K562 (cell line): ENCODE results near the gene CELF4.

Experiments used
- CLOCK ChIP-seq: fragments of 250-450 bp; sonication (Bioruptor Pico); IDR thresholded peaks from 2 replicates; pipeline ENCODE4 v1.4.0; 2020; ENCODE audit warnings: mild to moderate bottlenecking, moderate library complexity, borderline replicate concordance
- FOXJ3 ChIP-seq: sonication (generic); formaldehyde crosslinking; IDR thresholded peaks from 2 replicates; pipeline ENCODE4 v1.4.0; 2020; ENCODE audit warnings: mild to moderate bottlenecking, missing genetic modification reagents
- FOXM1 ChIP-seq, 2 experiments: fragments of 450-650 bp in 1 of 2; sonication (generic) in 1 of 2; formaldehyde crosslinking in 1 of 2; IDR thresholded peaks; 2 replicates each; pipeline versions ENCODE4 v1.6.1 to v1.9.0; 2017 to 2022; ENCODE audit warnings: low read depth in 2 of 2, mild to moderate bottlenecking in 2 of 2, missing genetic modification reagents in 1 of 2, moderate library complexity in 1 of 2
- KDM4B ChIP-seq, 2 experiments: fragments of 450-650 bp in 1 of 2; sonication (generic) in 1 of 2; IDR thresholded peaks; 2 replicates each; pipeline ENCODE4 v1.6.1; 2016 to 2017; ENCODE audit warnings: borderline replicate concordance in 2 of 2, antibody characterized with exemption in 1 of 2, low read depth in 1 of 2, mild to moderate bottlenecking in 1 of 2
- POLR2AphosphoS5 ChIP-seq: IDR thresholded peaks from 2 replicates; pipeline ENCODE4 v1.6.1; 2011; ENCODE audit warnings: mild to moderate bottlenecking, low read depth, low read length, moderate library complexity; ENCODE audit not compliant: control insufficient read depth, insufficient read depth
- RAD51 ChIP-seq: fragments of 450-650 bp; IDR thresholded peaks from 2 replicates; pipeline ENCODE4 v1.7.1; 2016; ENCODE audit warnings: low read depth, mild to moderate bottlenecking, borderline replicate concordance
- TCF7 ChIP-seq: sonication (generic); IDR thresholded peaks from 2 replicates; pipeline ENCODE4 v1.6.1; 2016; ENCODE audit warnings: antibody characterized with exemption, borderline replicate concordance
- ZNF24 ChIP-seq: fragments of 450-650 bp; IDR thresholded peaks from 2 replicates; pipeline ENCODE4 v1.6.1; 2016
- ZNF354B ChIP-seq: fragments of 250-450 bp; sonication (Bioruptor Pico); IDR thresholded peaks from 2 replicates; pipeline ENCODE4 v1.4.0; 2020
- TF ChIP-seq, protein P1 (sequence below): sonication (generic); formaldehyde crosslinking; IDR thresholded peaks from 2 replicates; pipeline ENCODE4 v1.8.1; 2023; ENCODE audit warnings: mild to moderate bottlenecking, missing genetic modification reagents

DNA sequence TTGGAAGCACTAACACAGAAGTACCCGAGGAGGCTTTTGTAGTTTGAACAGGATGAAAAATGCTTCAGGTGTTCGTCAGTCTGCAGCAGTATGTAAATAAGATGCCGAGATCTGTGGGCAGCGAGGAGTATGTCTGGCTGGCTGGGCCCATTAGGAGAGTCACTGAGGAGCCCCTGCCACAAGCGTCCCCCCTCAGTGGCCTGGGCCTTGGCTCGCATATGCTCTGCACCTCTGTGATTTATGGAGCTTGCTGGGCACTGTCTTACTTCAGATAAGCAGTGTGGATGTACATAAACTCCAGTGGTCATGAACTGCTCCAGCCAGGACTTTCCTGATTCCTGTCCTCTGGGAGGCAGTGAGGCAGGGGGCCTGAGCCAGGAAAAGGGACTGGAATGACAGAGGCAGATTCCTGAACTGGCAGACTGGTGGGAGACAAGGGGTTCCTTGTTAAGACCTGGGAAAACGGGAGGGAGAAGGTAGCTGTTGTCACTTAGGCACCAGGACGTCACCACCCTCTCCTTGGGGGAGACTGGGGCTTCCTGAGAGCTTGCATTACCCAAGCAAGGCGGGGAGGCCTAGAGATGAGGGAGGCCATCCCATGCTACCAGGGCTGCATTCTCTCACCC lies 46.0 kb downstream of the CELF4 start:
- no peak for TF ChIP-seq RAD51
- no peak for TF ChIP-seq KDM4B (IDR thresholded peaks at IDR 0.05; ENCODE audit: borderline replicate concordance in 2 of 2, low read depth in 1 of 2)
- TF ChIP-seq ZNF24, result no peak
- no peak for TF ChIP-seq FOXM1 (IDR thresholded peaks at IDR 0.05; ENCODE audit: low read depth)
- no peak for TF ChIP-seq FOXM1 (CRISPR knock-in tag; IDR thresholded peaks at IDR 0.05; ENCODE audit: low read depth)
- TF ChIP-seq, protein P1, sequence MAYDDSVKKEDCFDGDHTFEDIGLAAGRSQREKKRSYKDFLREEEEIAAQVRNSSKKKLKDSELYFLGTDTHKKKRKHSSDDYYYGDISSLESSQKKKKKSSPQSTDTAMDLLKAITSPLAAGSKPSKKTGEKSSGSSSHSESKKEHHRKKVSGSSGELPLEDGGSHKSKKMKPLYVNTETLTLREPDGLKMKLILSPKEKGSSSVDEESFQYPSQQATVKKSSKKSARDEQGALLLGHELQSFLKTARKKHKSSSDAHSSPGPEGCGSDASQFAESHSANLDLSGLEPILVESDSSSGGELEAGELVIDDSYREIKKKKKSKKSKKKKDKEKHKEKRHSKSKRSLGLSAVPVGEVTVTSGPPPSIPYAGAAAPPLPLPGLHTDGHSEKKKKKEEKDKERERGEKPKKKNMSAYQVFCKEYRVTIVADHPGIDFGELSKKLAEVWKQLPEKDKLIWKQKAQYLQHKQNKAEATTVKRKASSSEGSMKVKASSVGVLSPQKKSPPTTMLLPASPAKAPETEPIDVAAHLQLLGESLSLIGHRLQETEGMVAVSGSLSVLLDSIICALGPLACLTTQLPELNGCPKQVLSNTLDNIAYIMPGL (CRISPR knock-in tag), result no peak
- TF ChIP-seq POLR2AphosphoS5, result no peak
- no peak for TF ChIP-seq ZNF354B (CRISPR knock-in tag)
- TF ChIP-seq FOXJ3 (CRISPR knock-in tag), result no peak
- TF ChIP-seq CLOCK (CRISPR knock-in tag), result no peak
- no peak for TF ChIP-seq TCF7
